HEK293 (cell line): ENCODE results near the gene GMPPA.
A peak's percentile ranks its signal among the peaks of the same experiment; 100 is the strongest.

Source experiments
- CTCF ChIA-PET: fragments of 350-600 bp; formaldehyde crosslinking; extraction: SDS; loops from one replicate; lab custom pipeline; 2021; ENCODE audit warnings: antibody characterized with exemption; lab: Yijun Ruan, JAX
- POLR2A ChIA-PET: fragments of 300-600 bp; formaldehyde crosslinking; extraction: SDS; loops from one replicate; lab custom pipeline; 2020; ENCODE audit warnings: antibody characterized with exemption, inconsistent platforms; lab: Yijun Ruan, JAX
- H3K27ac ChIP-seq: fragments of 200-500 bp; sonication (Bioruptor generic); 2 replicates; pipeline ENCODE4 v1.5.1; 2014; ENCODE audit warnings: low read depth, low read length, control low read depth, inconsistent platforms; ENCODE audit errors: extremely low read depth
- H3K36me3 ChIP-seq, 2 experiments: fragments of 200-500 bp in 1 of 2; sonication (Bioruptor generic) in 1 of 2; 1 replicate in 1 of 2; 2 replicates in 1 of 2; pipeline ENCODE4 v1.5.1; 2014 to 2017; ENCODE audit warnings: inconsistent platforms in 2 of 2, low read length in 2 of 2; ENCODE audit not compliant: control insufficient read depth in 2 of 2, insufficient read depth in 1 of 2
- H3K4me1 ChIP-seq: fragments of 200-500 bp; sonication (Bioruptor generic); 2 replicates; pipeline ENCODE4 v1.5.1; 2014; ENCODE audit warnings: mild to moderate bottlenecking, low read length, inconsistent platforms; ENCODE audit not compliant: control insufficient read depth, insufficient read depth
- H3K4me3 ChIP-seq: 2 replicates; pipeline ENCODE4 v1.5.1; 2011; ENCODE audit warnings: low read depth, mild to moderate bottlenecking, control low read depth, low read length, moderate library complexity
- H3K9me3 ChIP-seq: fragments of 200-500 bp; sonication (Bioruptor generic); 2 replicates; pipeline ENCODE4 v1.5.1; 2014; ENCODE audit warnings: low read depth, low read length, inconsistent platforms; ENCODE audit not compliant: control insufficient read depth, insufficient read depth
- GLIS1 ChIP-seq: fragments of 450-650 bp; formaldehyde crosslinking; IDR thresholded peaks from 2 replicates; pipeline ENCODE4 v1.5.1; 2016; ENCODE audit warnings: missing biosample characterization, missing genetic modification characterization
- IKZF3 ChIP-seq: fragments of 450-650 bp; IDR thresholded peaks from 2 replicates; pipeline ENCODE4 v1.5.0; 2018; ENCODE audit warnings: missing biosample characterization, mild to moderate bottlenecking, missing genetic modification characterization, moderate library complexity
- KLF1 ChIP-seq: fragments of 450-650 bp; formaldehyde crosslinking; IDR thresholded peaks from 2 replicates; pipeline ENCODE4 v1.5.1; 2016; ENCODE audit warnings: missing biosample characterization, missing genetic modification characterization
- KLF7 ChIP-seq: fragments of 450-650 bp; formaldehyde crosslinking; IDR thresholded peaks from 2 replicates; pipeline ENCODE4 v1.5.1; 2016; ENCODE audit warnings: missing biosample characterization, missing genetic modification characterization, borderline replicate concordance
- KLF9 ChIP-seq: fragments of 450-650 bp; formaldehyde crosslinking; IDR thresholded peaks from 2 replicates; pipeline ENCODE4 v1.5.1; 2016; ENCODE audit warnings: missing biosample characterization, missing genetic modification characterization, low read depth
- MEIS1 ChIP-seq: sonication (generic); formaldehyde crosslinking; IDR thresholded peaks from 2 replicates; pipeline ENCODE4 v1.8.1; 2022; ENCODE audit warnings: missing genetic modification reagents, mild to moderate bottlenecking, borderline replicate concordance
- SP2 ChIP-seq: fragments of 450-650 bp; formaldehyde crosslinking; IDR thresholded peaks from 2 replicates; pipeline ENCODE4 v1.5.1; 2016; ENCODE audit warnings: missing biosample characterization, missing genetic modification characterization
- ZNF266 ChIP-seq: fragments of 450-650 bp; formaldehyde crosslinking; IDR thresholded peaks from 2 replicates; pipeline ENCODE4 v1.5.1; 2016; ENCODE audit warnings: missing biosample characterization, missing genetic modification characterization, low read depth
- ZNF341 ChIP-seq: fragments of 450-650 bp; formaldehyde crosslinking; IDR thresholded peaks from 2 replicates; pipeline ENCODE4; 2016; ENCODE audit warnings: low read depth, missing biosample characterization, missing genetic modification characterization
- ZNF426 ChIP-seq: fragments of 450-650 bp; formaldehyde crosslinking; IDR thresholded peaks from 2 replicates; pipeline ENCODE4 v1.5.1; 2017; ENCODE audit warnings: missing biosample characterization, missing genetic modification characterization, mild to moderate bottlenecking, inconsistent platforms, moderate library complexity
- ZNF433 ChIP-seq: fragments of 450-650 bp; formaldehyde crosslinking; IDR thresholded peaks from 2 replicates; pipeline ENCODE4 v1.5.1; 2016; ENCODE audit warnings: missing biosample characterization, missing genetic modification characterization, low read depth
- ZNF510 ChIP-seq: fragments of 450-650 bp; formaldehyde crosslinking; IDR thresholded peaks from 2 replicates; pipeline ENCODE4 v1.5.1; 2018; ENCODE audit warnings: mild to moderate bottlenecking, missing genetic modification characterization, missing biosample characterization; ENCODE audit not compliant: insufficient replicate concordance
- ZNF548 ChIP-seq: fragments of 450-650 bp; formaldehyde crosslinking; IDR thresholded peaks from 2 replicates; pipeline ENCODE4 v1.5.1; 2016; ENCODE audit warnings: missing biosample characterization, missing genetic modification characterization
- ZNF621 ChIP-seq: fragments of 450-650 bp; formaldehyde crosslinking; IDR thresholded peaks from 2 replicates; pipeline ENCODE4 v1.5.1; 2017; ENCODE audit warnings: missing biosample characterization, missing genetic modification characterization
- ZNF660 ChIP-seq: fragments of 450-650 bp; IDR thresholded peaks from 2 replicates; pipeline ENCODE4 v1.5.1; 2018; ENCODE audit warnings: missing biosample characterization, mild to moderate bottlenecking, missing genetic modification characterization
- ZNF664 ChIP-seq: fragments of 450-650 bp; formaldehyde crosslinking; IDR thresholded peaks from 2 replicates; pipeline ENCODE4 v1.5.1; 2016; ENCODE audit warnings: missing biosample characterization, missing genetic modification characterization
- ZNF677 ChIP-seq: fragments of 450-650 bp; IDR thresholded peaks from 2 replicates; pipeline ENCODE4 v1.5.0; 2018; ENCODE audit warnings: missing biosample characterization, mild to moderate bottlenecking, missing genetic modification characterization, moderate library complexity
- ZNF768 ChIP-seq: fragments of 450-650 bp; formaldehyde crosslinking; IDR thresholded peaks from 2 replicates; pipeline ENCODE4 v1.5.1; 2018; ENCODE audit warnings: missing biosample characterization, mild to moderate bottlenecking, missing genetic modification characterization
- ZNF776 ChIP-seq: fragments of 450-650 bp; formaldehyde crosslinking; IDR thresholded peaks from 2 replicates; pipeline ENCODE4 v1.5.0; 2017; ENCODE audit warnings: missing biosample characterization, missing genetic modification characterization, borderline replicate concordance
- ZSCAN30 ChIP-seq: fragments of 450-650 bp; IDR thresholded peaks from 2 replicates; pipeline ENCODE4 v1.5.1; 2018; ENCODE audit warnings: missing biosample characterization, mild to moderate bottlenecking, missing genetic modification characterization, moderate library complexity
- TF ChIP-seq, protein P1 (sequence below): fragments of 450-650 bp; formaldehyde crosslinking; IDR thresholded peaks from 2 replicates; pipeline ENCODE4 v1.5.1; 2016; ENCODE audit warnings: missing biosample characterization, missing genetic modification characterization, low read depth
- TF ChIP-seq, protein P2 (sequence below): fragments of 450-650 bp; formaldehyde crosslinking; IDR thresholded peaks from 2 replicates; pipeline ENCODE4 v1.5.1; 2016; ENCODE audit warnings: missing biosample characterization, missing genetic modification characterization
- TF ChIP-seq, protein P3 (sequence below): fragments of 450-650 bp; formaldehyde crosslinking; IDR thresholded peaks from 2 replicates; pipeline ENCODE4 v1.5.1; 2016; ENCODE audit warnings: missing biosample characterization, missing genetic modification characterization
- TF ChIP-seq, protein P4 (sequence below): fragments of 450-650 bp; formaldehyde crosslinking; IDR thresholded peaks from 2 replicates; pipeline ENCODE4 v1.5.1; 2017; ENCODE audit warnings: missing biosample characterization, missing genetic modification characterization

GMPPA gene

DNA sequence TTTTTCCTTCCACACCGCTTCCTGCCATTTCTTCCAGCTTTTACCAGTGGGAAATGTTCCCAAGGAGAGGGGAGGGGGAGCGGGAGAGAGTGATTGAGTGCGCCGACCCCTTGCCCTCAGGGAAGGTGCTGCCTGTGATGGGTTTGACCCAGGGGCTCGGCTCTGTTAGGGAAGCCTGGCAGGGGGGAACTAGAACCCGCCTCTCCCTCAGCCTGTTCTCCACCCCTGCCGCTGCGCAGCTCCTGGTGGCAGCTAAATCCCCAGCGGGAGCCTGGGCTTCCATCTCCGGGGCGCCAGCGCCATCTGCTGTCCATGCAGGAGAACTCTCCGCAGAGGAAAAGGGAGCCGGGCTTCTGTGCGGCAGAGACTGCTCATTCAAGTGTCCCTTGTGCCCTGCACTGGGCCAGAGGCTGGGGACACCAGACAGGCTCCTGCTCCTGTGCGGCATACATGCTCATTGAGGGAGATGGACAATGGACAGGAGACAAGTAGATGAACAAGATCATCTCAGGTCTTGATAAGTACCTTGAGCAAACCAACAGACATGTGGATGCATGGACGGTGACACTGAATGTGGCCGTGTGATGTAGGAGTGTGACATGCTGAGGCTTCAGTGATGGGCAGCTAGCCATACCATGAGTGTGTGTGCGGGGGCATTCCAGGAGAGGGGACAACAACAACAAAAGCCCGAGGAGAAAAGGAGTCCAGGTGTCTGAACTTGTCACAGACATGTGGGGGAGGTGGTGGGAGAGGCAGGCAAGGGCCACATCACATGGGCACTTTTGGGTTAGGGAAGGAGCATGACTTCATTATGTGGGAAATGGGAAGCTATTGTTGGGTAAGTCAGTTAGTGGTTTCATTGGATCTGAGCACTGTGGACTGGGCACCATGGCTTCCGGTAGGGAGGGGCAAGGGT is 31.6 kb downstream of the GMPPA start (continued):
- TF ChIP-seq ZNF341 (tag by site-specific recombination), result no peak
- peak; percentile 79 for TF ChIP-seq ZSCAN30 (tag by site-specific recombination)
- peak; percentile 92 for TF ChIP-seq GLIS1
- TF ChIP-seq, protein P1, sequence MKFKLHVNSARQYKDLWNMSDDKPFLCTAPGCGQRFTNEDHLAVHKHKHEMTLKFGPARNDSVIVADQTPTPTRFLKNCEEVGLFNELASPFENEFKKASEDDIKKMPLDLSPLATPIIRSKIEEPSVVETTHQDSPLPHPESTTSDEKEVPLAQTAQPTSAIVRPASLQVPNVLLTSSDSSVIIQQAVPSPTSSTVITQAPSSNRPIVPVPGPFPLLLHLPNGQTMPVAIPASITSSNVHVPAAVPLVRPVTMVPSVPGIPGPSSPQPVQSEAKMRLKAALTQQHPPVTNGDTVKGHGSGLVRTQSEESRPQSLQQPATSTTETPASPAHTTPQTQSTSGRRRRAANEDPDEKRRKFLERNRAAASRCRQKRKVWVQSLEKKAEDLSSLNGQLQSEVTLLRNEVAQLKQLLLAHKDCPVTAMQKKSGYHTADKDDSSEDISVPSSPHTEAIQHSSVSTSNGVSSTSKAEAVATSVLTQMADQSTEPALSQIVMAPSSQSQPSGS, result no peak
- no peak for TF ChIP-seq ZNF660 (tag by site-specific recombination)

DNA sequence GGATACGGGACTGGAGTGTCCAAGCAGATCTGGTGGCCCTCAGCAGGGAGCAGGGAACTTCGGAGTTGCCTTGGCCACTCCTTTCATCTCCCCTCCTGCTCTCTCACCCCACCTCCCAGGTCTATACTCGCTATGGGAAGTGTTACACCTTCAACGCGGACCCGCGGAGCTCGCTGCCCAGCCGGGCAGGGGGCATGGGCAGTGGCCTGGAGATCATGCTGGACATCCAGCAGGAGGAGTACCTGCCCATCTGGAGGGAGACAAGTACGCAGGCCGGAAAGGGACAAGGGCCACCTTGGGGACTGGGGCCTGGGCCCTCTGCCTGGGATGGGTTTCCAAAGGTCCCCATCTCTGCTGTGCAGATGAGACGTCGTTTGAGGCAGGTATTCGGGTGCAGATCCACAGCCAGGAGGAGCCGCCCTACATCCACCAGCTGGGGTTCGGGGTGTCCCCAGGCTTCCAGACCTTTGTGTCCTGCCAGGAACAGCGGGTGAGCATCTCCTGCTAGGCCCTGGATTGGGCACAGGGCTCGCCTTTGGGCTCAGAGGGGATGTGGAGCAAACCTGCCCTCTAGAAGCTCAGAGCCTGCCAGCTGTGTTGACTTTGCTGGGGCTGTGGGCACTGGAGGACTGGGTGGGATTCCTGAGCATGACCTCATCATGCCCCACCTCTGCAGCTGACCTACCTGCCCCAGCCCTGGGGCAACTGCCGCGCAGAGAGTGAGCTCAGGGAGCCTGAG is 33.1 kb downstream of the GMPPA start:
- Histone ChIP-seq H3K4me1 (no peaks in the 10 kb centered on the region), H3K27ac (no peak overlapping the region), H3K36me3 (no peaks in the 10 kb centered on the region), H3K4me3 (no peak overlapping the region), H3K9me3 (no peaks in the 10 kb centered on the region)
- TF ChIP-seq ZNF621 (tag by site-specific recombination), result no peak
- TF ChIP-seq, protein P1, result no peak
- TF ChIP-seq, protein P2, sequence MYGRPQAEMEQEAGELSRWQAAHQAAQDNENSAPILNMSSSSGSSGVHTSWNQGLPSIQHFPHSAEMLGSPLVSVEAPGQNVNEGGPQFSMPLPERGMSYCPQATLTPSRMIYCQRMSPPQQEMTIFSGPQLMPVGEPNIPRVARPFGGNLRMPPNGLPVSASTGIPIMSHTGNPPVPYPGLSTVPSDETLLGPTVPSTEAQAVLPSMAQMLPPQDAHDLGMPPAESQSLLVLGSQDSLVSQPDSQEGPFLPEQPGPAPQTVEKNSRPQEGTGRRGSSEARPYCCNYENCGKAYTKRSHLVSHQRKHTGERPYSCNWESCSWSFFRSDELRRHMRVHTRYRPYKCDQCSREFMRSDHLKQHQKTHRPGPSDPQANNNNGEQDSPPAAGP (tag by site-specific recombination), result 0 out of 2 replicates have a peak, but pooled peaks have one; percentile 54
- TF ChIP-seq SP2 (tag by site-specific recombination), result no peak
- TF ChIP-seq KLF7 (tag by site-specific recombination), result no peak
- no peak for TF ChIP-seq ZNF510 (tag by site-specific recombination)
- no peak for TF ChIP-seq ZNF776
- peak; percentile 23; the same call in 1 of the 2 replicates for TF ChIP-seq KLF1 (tag by site-specific recombination)
- CTCF ChIA-PET, result interaction anchor here (0.6 to 9.7 kb wide), 13 partner anchors 9 to 403 kb away, joined by 3 to 252 read pairs (median 5); partner anchors contain the start of genes ASIC4 and GMPPA
- POLR2A ChIA-PET, result interaction anchor here (1.4 kb wide), 1 partner anchor 33 kb away, joined by 5 read pairs; the partner anchor contains the start of gene GMPPA

DNA sequence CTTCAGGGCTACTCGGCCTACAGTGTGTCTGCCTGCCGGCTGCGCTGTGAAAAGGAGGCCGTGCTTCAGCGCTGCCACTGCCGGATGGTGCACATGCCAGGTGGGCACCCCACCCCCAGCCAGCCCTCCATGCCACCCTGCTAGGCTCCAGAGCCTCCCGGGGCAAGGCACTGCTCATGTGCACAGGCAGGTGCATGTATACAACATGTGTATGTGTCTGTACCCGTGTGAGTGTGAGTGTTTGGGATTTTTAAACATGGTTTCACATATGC is 33.6 kb downstream of the GMPPA start:
- ChIA-PET CTCF (interaction anchor here (0.6 to 9.7 kb wide), 7 partner anchors 8 to 404 kb away, joined by 3 to 252 read pairs (median 5); partner anchors contain the start of gene GMPPA), POLR2A (no interaction called here)
- H3K4me1 ChIP-seq, result no peaks in the 10 kb centered on the region
- no peak overlapping the region for H3K27ac ChIP-seq
- H3K9me3 ChIP-seq, result no peaks in the 10 kb centered on the region
- H3K4me3 ChIP-seq, result no peak overlapping the region
- H3K36me3 ChIP-seq, result no peaks in the 10 kb centered on the region
- TF ChIP-seq, protein P3, sequence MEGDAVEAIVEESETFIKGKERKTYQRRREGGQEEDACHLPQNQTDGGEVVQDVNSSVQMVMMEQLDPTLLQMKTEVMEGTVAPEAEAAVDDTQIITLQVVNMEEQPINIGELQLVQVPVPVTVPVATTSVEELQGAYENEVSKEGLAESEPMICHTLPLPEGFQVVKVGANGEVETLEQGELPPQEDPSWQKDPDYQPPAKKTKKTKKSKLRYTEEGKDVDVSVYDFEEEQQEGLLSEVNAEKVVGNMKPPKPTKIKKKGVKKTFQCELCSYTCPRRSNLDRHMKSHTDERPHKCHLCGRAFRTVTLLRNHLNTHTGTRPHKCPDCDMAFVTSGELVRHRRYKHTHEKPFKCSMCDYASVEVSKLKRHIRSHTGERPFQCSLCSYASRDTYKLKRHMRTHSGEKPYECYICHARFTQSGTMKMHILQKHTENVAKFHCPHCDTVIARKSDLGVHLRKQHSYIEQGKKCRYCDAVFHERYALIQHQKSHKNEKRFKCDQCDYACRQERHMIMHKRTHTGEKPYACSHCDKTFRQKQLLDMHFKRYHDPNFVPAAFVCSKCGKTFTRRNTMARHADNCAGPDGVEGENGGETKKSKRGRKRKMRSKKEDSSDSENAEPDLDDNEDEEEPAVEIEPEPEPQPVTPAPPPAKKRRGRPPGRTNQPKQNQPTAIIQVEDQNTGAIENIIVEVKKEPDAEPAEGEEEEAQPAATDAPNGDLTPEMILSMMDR, result no peak
- TF ChIP-seq ZNF677 (tag by site-specific recombination) (no peak), MEIS1 (no peak), IKZF3 (no peak), ZNF664 (tag by site-specific recombination) (no peak), ZNF426 (tag by site-specific recombination) (no peak), ZNF266 (no peak), ZNF433 (tag by site-specific recombination) (no peak), ZNF548 (tag by site-specific recombination) (no peak), KLF9 (tag by site-specific recombination) (no peak), ZNF768 (tag by site-specific recombination) (no peak)
- TF ChIP-seq, protein P4, sequence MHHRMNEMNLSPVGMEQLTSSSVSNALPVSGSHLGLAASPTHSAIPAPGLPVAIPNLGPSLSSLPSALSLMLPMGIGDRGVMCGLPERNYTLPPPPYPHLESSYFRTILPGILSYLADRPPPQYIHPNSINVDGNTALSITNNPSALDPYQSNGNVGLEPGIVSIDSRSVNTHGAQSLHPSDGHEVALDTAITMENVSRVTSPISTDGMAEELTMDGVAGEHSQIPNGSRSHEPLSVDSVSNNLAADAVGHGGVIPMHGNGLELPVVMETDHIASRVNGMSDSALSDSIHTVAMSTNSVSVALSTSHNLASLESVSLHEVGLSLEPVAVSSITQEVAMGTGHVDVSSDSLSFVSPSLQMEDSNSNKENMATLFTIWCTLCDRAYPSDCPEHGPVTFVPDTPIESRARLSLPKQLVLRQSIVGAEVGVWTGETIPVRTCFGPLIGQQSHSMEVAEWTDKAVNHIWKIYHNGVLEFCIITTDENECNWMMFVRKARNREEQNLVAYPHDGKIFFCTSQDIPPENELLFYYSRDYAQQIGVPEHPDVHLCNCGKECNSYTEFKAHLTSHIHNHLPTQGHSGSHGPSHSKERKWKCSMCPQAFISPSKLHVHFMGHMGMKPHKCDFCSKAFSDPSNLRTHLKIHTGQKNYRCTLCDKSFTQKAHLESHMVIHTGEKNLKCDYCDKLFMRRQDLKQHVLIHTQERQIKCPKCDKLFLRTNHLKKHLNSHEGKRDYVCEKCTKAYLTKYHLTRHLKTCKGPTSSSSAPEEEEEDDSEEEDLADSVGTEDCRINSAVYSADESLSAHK (tag by site-specific recombination), result no peak
